Kidney (tissue), 14 donors: ENCODE measurements around the gene NT5DC4. TPM values are rescaled to one million over a fixed set of nuclear protein-coding genes. Genes with fewer than 3 reads are reported as not detected.

Experiments used
- DNase-seq, 5 donors: peaks; one replicate each; pipeline ENCODE4 v3.0.0-alpha.2; 2013 to 2020
- FAIRE-seq: peaks from 2 replicates; lab custom pipeline; 2012; peaks lifted over from hg19 to GRCh38; lab: Jason Lieb, UNC
- H3K27ac ChIP-seq, 2 donors: one replicate each; pipeline ENCODE4 v1.7.0; 2013; ENCODE audit warnings: low read depth in 2 of 2, low read length in 2 of 2, inconsistent platforms in 1 of 2
- H3K27me3 ChIP-seq: one replicate; pipeline ENCODE4 v1.7.1; 2013; ENCODE audit warnings: low read length, inconsistent platforms; ENCODE audit not compliant: control insufficient read depth, insufficient read depth
- H3K36me3 ChIP-seq, 3 donors: one replicate each; pipeline versions ENCODE4 v1.7.0 to v1.7.1; 2013; ENCODE audit warnings: low read length in 3 of 3, control low read depth in 1 of 3, inconsistent platforms in 1 of 3; ENCODE audit not compliant: insufficient read depth in 3 of 3, control insufficient read depth in 2 of 3
- H3K4me1 ChIP-seq, 3 donors: one replicate each; pipeline versions ENCODE4 v1.7.0 to v1.7.1; 2013; ENCODE audit warnings: low read length in 3 of 3, inconsistent platforms in 1 of 3, low read depth in 1 of 3; ENCODE audit not compliant: control insufficient read depth in 2 of 3, insufficient read depth in 2 of 3
- H3K4me3 ChIP-seq, 3 donors: one replicate each; pipeline versions ENCODE4 v1.7.0 to v1.8.1; 2013; ENCODE audit warnings: low read length in 3 of 3, control low read depth in 1 of 3, inconsistent platforms in 1 of 3
- H3K9ac ChIP-seq, 3 donors: one replicate each; pipeline versions ENCODE4 v1.7.0 to v1.7.1; 2013; ENCODE audit warnings: low read length in 3 of 3, control low read depth in 1 of 3, inconsistent platforms in 1 of 3
- H3K9me3 ChIP-seq, 3 donors: one replicate each; pipeline versions ENCODE4 v1.7.0 to v1.7.1; 2013; ENCODE audit warnings: low read length in 3 of 3, control low read depth in 1 of 3, inconsistent platforms in 1 of 3; ENCODE audit not compliant: control insufficient read depth in 2 of 3, insufficient read depth in 1 of 3
- CTCF ChIP-seq: IDR thresholded peaks from 3 replicates; pipeline ENCODE4 v1.5.1; 2012; ENCODE audit warnings: mild to moderate bottlenecking, moderate library complexity, borderline replicate concordance; ENCODE audit not compliant: insufficient read depth; ENCODE audit errors: extremely low read depth
- intact Hi-C: fragments of 100-400 bp; cut with DNase I; formaldehyde crosslinking; loops from one replicate; pipeline ENCODE4 v1.11.1; 2022
- polyA plus RNA-seq: library from polyadenylated mRNA; stranded (reverse); fragments of 350-450 nt; fragmentation: Illumina TruSeq; extraction: RNeasy Lipid Tissue Mini Kit (QIAGEN cat#74804); gene quantifications from one replicate; pipeline ENCODE4 v1.2.3, GENCODE V29; 2014; ENCODE audit warnings: low read depth, low replicate concordance; ENCODE audit not compliant: insufficient read depth
- total RNA-seq: library from RNA; stranded (reverse); fragmentation: NEBNext Ultra II Directional; extraction: Animal tissue kit (Norgen Biotek cat#: 25700); gene quantifications from one replicate; pipeline ENCODE4 v1.2.1, GENCODE V29; 2021
- donor health status: control.
- donor health status: control.
- donor health status: control.
- donor health status: control.
- donor health status: control.
- donor health status: DM: yes; HTN: yes; CAD: no.
- donor health status: Normal renal cell carcinoma (clear cell type).

NT5DC4 gene
- total and polyA plus RNA-seq, 2 donors from 2014 or later: not detected

- H3K4me1 ChIP-seq: peaks cover 0 to 7% (median 3%) of the 10 kb centered on the region in 3 donors
- H3K9ac ChIP-seq: no peak overlapping the region
- no peak for DNase-seq
- H3K27me3 ChIP-seq: no peaks in the 10 kb centered on the region
- H3K27ac ChIP-seq: no peak overlapping the region
- no peak overlapping the region for H3K4me3 ChIP-seq
- no peak for FAIRE-seq
- no peaks in the 10 kb centered on the region for H3K9me3 ChIP-seq
- H3K36me3 ChIP-seq: no peaks in the 10 kb centered on the region
- TF ChIP-seq CTCF: no peak
- intact Hi-C loops: no loop called here
Measured at GRCh38 chr2:112713585-112713925, 7.3 kb upstream of the NT5DC4 start.

GRCh38 chr2:112713926-112714325 lies 6.9 kb upstream of the NT5DC4 start:
- no peaks in the 10 kb centered on the region for H3K27me3 ChIP-seq
- no peaks in the 10 kb centered on the region for H3K36me3 ChIP-seq
- H3K9me3 ChIP-seq: no peaks in the 10 kb centered on the region
- H3K4me1 ChIP-seq: peaks cover 0 to 7% (median 3%) of the 10 kb centered on the region in 3 donors
- DNase-seq (peak in 1 of 5 donors; percentile 34), FAIRE-seq (no peak)
- no peak overlapping the region for H3K4me3 ChIP-seq
- no peak overlapping the region for H3K9ac ChIP-seq
- intact Hi-C loops: no loop called here
- H3K27ac ChIP-seq: no peak overlapping the region
- no peak for TF ChIP-seq CTCF

- FAIRE-seq (no peak), DNase-seq (peak in 1 of 5 donors; percentile 29)
Measured at GRCh38 chr2:112714331-112714730, 6.5 kb upstream of the NT5DC4 start.

More at GRCh38 chr2:112714331-112714730, 6.5 kb upstream of the NT5DC4 start:
- H3K36me3 ChIP-seq: no peaks in the 10 kb centered on the region
- TF ChIP-seq CTCF: no peak
- H3K4me3 ChIP-seq: no peak overlapping the region
- H3K9ac ChIP-seq: no peak overlapping the region
- no peaks in the 10 kb centered on the region for H3K9me3 ChIP-seq
- intact Hi-C loops: no loop called here
- no peaks in the 10 kb centered on the region for H3K27me3 ChIP-seq
- no peak overlapping the region for H3K27ac ChIP-seq
- H3K4me1 ChIP-seq: peaks cover 0 to 7% (median 3%) of the 10 kb centered on the region in 3 donors
